ENCODE results near the gene RAB7A. TPM values are rescaled to one million over a fixed set of nuclear protein-coding genes. Genes with fewer than 3 reads are reported as not detected.

Gene RAB7A
- total and polyA plus RNA-seq, 2 experiments from 2014 or later = 89.8 to 156 TPM

- peaks cover 1% of the 10 kb centered on the region for H3K27me3 Mint-ChIP-seq (ENCODE audit: insufficient read depth, low read depth, poor library complexity)
- Histone ChIP-seq H3K4me1 (ENCODE audit: insufficient read depth) (no peaks in the 10 kb centered on the region), H3K27me3 (ENCODE audit: insufficient read depth) (no peaks in the 10 kb centered on the region), H2AFZ (no peak overlapping the region), H3F3A (replicated peaks; ENCODE audit: low read depth) (no peaks in the 10 kb centered on the region), H3K27ac (ENCODE audit: low read depth) (no peak overlapping the region), H3K79me2 (replicated peaks; ENCODE audit: insufficient read depth) (peaks cover 42% of the 10 kb centered on the region), H3K4me3 (no peak overlapping the region), H3K9me2 (ENCODE audit: insufficient read depth) (no peaks in the 10 kb centered on the region), H3K4me2 (no peak overlapping the region), H3K36me3 (ENCODE audit: insufficient read depth) (peaks cover 23% of the 10 kb centered on the region), H4K20me1 (replicated peaks; ENCODE audit: insufficient read depth) (peaks cover 30% of the 10 kb centered on the region)
- no peak overlapping the region for H3K4me3 Mint-ChIP-seq
- H3K27ac Mint-ChIP-seq = no peak overlapping the region
- H3K9me3 Mint-ChIP-seq = no peaks in the 10 kb centered on the region
- ATAC-seq (no peak), DNase-seq (ENCODE audit: low spot score) (no peak)
- no peak for TF ChIP-seq EZH2 (IDR thresholded peaks at IDR 0.05; ENCODE audit: low read depth, unreplicated experiment)
- no peak for TF ChIP-seq ZNF462 (CRISPR knock-in tag; IDR thresholded peaks at IDR 0.05)
- no peak for TF ChIP-seq JUNB (IDR thresholded peaks at IDR 0.05; ENCODE audit: unreplicated experiment)
- TF ChIP-seq CREB1 (CRISPR knock-in tag; IDR thresholded peaks at IDR 0.05; ENCODE audit: low read depth) = no peak
- TF ChIP-seq REST (IDR thresholded peaks at IDR 0.05; ENCODE audit: unreplicated experiment) = no peak
- no peak for TF ChIP-seq ZNF114 (CRISPR knock-in tag; IDR thresholded peaks at IDR 0.05)
- TF ChIP-seq ETS1 (IDR thresholded peaks at IDR 0.05) = no peak
- no peak for TF ChIP-seq STAT1 (IDR thresholded peaks at IDR 0.05; ENCODE audit: unreplicated experiment)
- TF ChIP-seq ZNF331 (CRISPR knock-in tag; IDR thresholded peaks at IDR 0.05; ENCODE audit: low read depth) = no peak
- H3K36me3 Mint-ChIP-seq (ENCODE audit: low read depth) = peaks cover 45% of the 10 kb centered on the region
- H3K4me1 Mint-ChIP-seq = peaks cover 18% of the 10 kb centered on the region
These were observed 73.7 kb downstream of the RAB7A start for GRCh38 chr3:128799653-128800052.
